ENCODE data around the gene AFG1L.
A peak's percentile ranks its signal among the peaks of the same experiment; 100 is the strongest.
"Not testable (repeated sequence)": the region's sequence is repeated elsewhere in the genome, so short reads cannot be mapped to it uniquely, and the experiment has no call there.

The AFG1L gene

DNA sequence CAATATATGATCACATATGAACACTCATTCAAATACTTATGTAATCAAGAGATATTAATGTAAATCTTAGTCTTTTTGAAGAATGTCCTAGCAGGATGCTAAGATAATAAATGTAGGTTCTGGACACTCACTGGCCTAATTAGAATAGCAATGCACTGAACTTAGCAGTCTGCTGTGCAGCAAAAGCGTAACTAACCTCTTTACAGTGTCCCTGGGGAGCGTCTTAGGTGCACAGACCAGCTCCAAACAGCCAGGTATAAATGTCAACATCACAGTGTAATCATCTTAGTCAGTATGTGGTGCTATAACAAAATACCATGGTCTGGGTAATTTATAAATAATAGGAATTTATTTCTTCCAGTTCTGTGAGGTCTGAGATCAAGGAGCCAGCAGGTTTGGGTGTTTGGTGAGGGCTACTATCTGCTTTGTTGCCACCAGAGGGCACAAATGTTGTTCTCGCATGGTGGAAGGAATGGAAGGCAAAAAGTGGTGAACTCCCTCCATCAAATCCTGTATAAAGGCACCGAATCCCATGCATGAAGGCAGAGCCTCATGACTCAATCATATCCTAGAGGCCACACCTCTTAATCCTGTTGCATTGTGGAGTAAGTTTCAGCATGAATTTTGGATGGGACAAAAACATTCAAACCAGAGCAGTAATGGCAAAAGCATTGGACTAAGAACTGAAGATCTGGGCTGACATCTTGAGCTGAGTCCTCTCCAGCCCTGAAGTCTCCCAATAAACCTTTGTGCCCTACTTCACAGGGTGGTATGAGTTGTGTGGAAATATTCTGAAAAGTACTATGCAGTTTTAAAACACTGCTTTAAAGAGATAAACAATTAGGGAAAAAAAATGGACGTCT is 224.1 kb downstream of the AFG1L start:
- no peak for DNase-seq (ENCODE audit: low read depth in 2 of 2)

- DNase-seq (ENCODE audit: low read depth in 2 of 2), result no peak
These were observed 226.8 kb downstream of the AFG1L start for GRCh38 chr6:108521616-108522107.

- no peak for DNase-seq (ENCODE audit: low read depth in 2 of 2)
These were observed 228.8 kb downstream of the AFG1L start for GRCh38 chr6:108523697-108524096.

GRCh38 chr6:108524528-108525248 is 229.8 kb downstream of the AFG1L start:
- DNase-seq (ENCODE audit: low read depth in 2 of 2), result no peak

GRCh38 chr6:108526739-108527174 is 231.9 kb downstream of the AFG1L start:
- no peak for DNase-seq (ENCODE audit: low read depth in 2 of 2)

DNA sequence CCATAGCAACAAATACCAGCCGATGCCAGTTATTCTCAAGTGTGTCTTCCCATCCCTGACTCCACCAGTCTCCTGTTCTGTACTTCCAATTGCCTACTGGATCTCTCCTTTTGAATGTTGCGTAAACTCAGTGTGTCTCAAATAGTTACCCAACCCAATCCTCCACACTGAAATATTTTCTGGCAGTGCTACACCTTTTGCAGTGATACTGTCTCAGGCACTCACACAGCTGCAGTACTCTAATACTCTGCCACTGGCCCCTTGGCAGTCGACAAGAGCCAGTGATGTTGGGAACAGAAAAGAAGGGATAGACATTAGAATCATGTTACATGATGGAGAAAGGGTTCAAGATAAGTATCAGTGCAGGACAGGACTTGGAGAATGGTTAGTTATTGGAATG is 234.0 kb downstream of the AFG1L start:
- DNase-seq (ENCODE audit: low read depth in 2 of 2), result no peak

GRCh38 chr6:108531332-108531731 is 236.5 kb downstream of the AFG1L start:
- no peak for DNase-seq (ENCODE audit: low read depth in 2 of 2)

- no peak for DNase-seq (ENCODE audit: low read depth in 2 of 2)
These were observed 240.4 kb downstream of the AFG1L start for GRCh38 chr6:108535114-108535742.

DNA sequence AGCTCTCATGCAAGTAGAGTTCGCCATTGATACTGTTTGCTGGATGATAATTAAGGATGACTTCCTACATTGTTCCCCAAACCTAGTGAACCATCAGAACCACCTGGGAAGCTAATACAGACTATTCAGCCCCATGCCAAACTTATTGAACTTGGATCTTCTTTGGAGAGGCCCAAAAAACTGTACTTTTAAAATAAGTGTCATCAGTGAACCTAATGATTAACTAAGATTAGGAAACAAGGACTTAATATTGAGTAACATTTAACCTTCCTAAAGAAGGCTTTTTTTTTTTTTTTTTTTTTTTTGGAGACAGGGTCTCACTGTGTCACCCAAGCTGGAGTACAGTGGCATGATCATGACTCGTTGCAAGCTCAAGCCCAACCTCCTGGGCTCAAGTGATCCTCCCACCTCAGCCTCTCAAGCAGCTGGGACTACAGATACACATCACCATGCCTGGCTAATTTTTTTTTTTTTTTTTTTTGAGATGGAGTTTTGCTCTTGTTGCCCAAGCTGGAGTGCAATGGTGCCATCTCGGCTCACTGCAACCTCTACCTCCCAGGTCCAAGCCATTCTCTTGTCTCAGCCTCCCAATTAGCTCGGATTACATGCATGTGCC is 241.2 kb downstream of the AFG1L start:
- not testable (repeated sequence) for DNase-seq (ENCODE audit: low read depth in 2 of 2)

- DNase-seq (ENCODE audit: low read depth in 2 of 2), result peak in 1 of 2 donors; percentile 49
These were observed 247.2 kb downstream of the AFG1L start for GRCh38 chr6:108541843-108542759.

DNA sequence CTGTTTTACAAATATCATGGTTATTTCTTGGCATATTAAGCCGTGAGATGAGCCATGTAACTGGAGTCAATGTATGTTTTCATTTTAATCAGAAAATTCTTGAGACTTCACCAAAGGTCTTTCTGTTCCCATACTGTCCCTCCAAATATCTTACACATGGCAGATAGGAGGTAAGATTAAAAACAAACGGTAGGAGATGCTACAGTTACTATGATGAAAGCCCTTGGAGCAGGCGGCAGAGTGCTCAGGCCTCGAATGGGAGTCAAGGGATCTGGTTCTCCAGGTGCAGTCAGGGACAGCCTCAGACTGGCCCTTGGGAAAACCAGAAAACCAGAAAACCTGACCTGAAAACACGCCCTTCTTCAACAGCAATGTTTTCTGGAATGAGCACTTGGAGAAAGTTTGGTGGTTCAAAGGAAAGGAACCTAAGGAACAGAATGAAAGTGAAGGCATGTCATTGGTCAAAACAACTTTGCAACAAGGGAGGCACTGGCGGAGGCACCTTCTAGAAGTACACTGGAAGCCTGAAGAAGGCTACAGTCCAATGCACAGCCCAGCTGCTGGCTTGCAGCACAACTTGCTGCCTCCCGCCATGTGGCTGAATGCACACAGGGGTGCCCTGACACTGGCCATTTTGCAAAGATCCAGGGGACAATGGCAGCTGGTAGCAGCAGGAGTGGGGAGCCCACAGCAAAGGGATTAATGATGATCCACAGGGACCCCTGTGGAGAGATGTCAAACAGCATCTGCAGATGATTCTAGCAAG is 248.5 kb downstream of the AFG1L start:
- DNase-seq (ENCODE audit: low read depth in 2 of 2), result no peak

DNA sequence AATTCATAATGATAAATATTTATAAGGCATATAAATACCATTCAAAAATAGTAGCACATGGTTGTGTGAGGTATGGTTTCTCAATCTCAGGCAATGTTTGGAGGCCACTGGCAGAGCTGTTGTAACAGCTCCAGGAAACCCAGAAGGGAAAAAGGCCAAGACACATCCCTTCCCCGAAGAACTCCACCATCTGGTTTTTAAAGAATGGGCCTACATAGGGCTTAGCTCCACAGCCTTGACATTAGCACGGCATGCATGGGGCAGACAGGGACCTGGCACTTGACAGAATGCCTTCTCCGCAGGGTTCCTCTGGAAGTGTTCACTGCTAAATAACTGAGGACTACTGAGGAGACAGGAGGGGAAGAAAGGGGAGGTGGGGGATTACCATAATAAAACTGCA is 249.8 kb downstream of the AFG1L start:
- no peak for DNase-seq (ENCODE audit: low read depth in 2 of 2)

DNA sequence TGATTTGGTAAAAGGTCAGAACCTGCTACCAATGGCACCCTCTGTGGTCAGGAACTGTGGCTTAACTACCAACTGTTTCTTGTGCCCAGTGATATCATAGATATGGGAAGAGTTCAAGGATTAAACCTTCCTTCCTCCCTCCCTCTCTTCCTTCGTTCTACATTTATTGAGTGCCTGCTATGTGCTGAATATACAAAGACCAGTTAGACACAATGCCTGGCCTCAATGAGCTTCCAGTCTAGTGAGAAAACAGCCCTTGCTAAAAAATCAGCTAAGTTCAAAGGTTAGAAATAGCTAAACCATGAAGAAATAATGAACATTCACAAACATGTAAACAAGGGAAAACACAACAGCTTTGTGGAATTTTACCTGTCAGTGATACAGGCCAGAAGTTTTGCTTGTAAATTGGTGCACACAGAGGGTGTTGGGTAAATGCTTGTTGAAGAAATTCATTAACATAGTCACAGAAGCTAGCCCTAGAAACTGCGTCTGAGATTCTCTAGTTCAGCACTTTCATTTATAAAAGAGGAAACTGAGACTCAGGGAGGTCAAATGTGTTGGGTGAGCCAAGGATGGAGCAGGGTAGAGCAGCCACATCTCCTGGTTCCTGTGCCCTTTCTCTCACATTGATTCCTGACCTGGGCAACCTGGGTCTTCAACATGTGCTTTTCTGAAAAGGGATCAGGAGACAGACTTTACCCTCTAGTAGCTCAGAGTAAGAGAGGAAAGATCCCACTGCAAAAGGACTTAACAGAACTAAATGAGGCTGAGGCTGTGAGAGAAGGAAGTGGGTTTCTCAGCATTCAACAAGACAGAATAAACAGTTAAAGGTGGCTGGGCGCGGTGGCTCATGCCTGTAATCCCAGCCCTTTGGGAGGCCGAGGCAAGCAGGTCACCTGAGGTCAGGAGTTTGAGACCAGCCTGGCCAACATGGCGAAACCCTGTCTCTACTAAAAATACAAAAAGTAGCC is 251.5 kb downstream of the AFG1L start:
- DNase-seq (ENCODE audit: low read depth in 2 of 2), result no peak

- no peak for DNase-seq (ENCODE audit: low read depth in 2 of 2)
These were observed 254.4 kb downstream of the AFG1L start for GRCh38 chr6:108549241-108549640.

DNA sequence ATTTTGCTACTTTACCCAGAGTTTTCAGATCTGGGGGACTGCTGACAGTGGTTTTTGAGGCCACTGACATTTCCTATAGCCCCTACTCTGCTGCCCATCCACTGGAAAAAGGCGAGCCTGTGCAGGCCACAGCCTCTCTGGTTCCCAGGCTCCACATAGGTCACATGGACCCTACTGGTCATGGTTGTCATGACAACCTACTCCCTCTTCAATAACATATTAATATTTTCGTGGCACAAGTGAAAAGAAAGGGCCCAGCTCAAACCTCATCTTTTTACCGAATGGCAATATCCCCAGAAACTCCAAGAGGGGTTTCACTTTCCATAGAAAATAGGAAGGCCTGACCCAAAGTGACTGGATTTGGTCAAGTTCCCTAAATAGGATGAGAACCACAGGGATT is 254.9 kb downstream of the AFG1L start:
- DNase-seq (ENCODE audit: low read depth in 2 of 2), result no peak

- DNase-seq (ENCODE audit: low read depth in 2 of 2), result no peak
These were observed 255.4 kb downstream of the AFG1L start for GRCh38 chr6:108550256-108550655.

DNA sequence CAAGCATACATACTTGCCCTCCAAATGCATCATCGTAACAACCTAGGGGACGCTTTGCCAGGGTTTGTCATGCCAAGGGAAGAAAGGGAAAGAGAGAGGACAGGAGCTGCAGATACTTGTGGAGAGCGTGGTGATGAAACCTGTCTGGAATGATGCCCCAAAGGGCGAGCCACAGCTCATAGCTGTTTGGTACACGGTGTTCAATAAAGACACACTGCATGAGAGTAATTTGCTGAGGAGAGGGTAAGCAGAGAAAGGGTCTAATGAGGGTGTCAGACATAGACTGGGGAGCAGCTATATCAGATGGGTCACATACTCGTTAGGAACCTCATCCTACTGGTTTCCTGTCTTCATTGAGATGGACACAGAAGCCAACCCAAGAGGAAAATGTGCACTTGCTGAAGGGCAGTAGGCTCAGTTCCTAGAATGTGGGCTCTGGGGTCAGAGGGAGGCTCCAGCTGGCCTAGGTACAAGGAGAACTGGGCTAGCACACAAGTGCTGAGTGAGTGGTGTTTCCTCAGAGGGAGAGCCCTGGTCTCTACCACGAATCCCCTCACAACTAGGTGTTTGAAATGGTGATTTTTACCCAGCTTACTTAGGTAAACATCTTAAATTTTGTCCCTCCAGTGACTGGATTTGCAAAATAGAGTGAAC is 260.7 kb downstream of the AFG1L start:
- DNase-seq (ENCODE audit: low read depth in 2 of 2), result no peak

DNA sequence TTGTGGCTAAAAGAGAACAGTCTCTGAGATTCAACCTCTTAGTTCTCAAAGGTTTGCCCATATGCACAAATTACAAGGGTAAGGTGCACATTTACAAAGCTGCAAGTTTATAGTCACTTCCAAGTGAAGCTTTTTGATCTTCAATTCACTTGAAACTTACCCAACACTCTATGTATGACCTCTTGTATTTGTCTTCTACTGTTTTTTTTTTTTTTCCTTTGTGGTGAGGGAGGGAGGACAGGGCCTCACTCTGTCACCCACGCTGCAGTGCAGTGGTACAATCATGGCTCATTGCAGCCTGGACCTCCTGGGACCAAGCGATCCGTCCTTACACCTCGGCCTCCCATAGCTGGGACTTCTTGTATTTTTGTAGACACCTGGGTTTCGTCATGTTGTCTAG is 261.4 kb downstream of the AFG1L start:
- DNase-seq (ENCODE audit: low read depth in 2 of 2), result no peak
